LNCaP clone FGC (cell line): ENCODE results near the gene CNNM3.
A peak's percentile ranks its signal among the peaks of the same experiment; 100 is the strongest.

Experiments
- DNase-seq: peaks from one replicate; pipeline ENCODE4 v3.0.0-alpha.2; 2011; ENCODE audit warnings: low read depth
- H3K4me3 ChIP-seq: 2 replicates; pipeline ENCODE4 v1.5.1; 2011; ENCODE audit warnings: mild to moderate bottlenecking, low read depth, low read length, control low read depth
- TF ChIP-seq, protein P1 (sequence below): IDR thresholded peaks from 2 replicates; pipeline ENCODE4 v1.5.1; 2012; ENCODE audit warnings: mild to moderate bottlenecking; ENCODE audit not compliant: control insufficient read depth, insufficient read depth; ENCODE audit errors: extremely low read depth

CNNM3 gene

DNA sequence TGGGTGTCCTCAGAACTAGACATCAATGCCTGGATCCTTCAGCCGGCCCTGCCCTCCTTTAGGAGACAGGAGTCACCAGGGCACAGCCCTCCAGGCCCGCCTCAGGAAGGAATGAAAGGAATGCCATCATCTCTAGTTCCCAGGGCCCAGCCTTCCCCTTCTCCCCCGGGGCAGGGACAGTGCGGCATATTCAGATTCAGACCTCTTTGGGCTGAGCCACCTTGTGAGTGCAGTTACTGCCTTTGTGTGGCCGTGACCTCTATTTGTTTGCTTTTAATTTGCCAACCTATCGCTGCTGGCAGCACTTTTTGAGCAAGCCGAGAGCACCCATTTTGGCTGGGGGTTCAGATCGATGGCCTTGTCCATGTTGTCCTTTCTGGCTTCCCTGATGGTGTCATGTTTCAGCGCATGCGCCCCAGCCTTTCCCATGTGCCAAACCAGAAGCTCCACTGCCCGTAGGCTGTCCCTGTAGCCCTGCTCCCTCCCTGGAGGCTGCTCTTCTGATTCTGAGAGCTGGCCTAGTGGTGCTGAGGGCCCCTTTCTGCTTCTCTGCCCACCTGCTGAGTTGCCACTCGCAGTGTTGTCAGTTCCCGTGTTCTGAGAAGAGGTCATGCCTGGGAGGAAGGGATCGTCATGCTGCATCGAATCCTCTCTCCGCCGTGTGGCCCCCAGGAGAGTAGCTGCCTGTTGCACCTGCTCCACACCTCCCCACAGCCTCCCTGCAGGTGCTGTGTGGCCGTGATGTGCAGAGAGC is 16.9 kb downstream of the CNNM3 start:
- no peak overlapping the region for H3K4me3 ChIP-seq
- DNase-seq, result peak; percentile 77
- TF ChIP-seq, protein P1, sequence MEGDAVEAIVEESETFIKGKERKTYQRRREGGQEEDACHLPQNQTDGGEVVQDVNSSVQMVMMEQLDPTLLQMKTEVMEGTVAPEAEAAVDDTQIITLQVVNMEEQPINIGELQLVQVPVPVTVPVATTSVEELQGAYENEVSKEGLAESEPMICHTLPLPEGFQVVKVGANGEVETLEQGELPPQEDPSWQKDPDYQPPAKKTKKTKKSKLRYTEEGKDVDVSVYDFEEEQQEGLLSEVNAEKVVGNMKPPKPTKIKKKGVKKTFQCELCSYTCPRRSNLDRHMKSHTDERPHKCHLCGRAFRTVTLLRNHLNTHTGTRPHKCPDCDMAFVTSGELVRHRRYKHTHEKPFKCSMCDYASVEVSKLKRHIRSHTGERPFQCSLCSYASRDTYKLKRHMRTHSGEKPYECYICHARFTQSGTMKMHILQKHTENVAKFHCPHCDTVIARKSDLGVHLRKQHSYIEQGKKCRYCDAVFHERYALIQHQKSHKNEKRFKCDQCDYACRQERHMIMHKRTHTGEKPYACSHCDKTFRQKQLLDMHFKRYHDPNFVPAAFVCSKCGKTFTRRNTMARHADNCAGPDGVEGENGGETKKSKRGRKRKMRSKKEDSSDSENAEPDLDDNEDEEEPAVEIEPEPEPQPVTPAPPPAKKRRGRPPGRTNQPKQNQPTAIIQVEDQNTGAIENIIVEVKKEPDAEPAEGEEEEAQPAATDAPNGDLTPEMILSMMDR, result no peak

DNA sequence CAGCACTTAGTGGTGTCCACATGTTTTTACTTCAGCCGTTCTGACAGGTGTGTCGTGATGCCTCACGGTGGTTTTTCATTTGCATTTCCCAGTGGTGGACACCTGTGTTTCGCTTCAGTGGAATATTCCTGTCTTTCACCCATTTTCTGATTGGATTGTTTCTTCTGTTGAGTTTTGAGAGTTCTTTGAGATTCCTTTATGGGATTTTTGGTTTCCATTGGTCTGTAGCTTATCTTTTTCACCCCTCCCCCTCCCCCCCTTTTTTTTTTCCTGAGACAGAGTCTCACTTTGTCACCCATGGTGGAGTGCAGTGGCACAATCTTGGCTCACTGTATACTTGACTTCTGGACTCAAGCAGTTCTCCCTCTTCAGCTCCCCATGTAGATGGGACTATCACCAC is 19.8 kb downstream of the CNNM3 start:
- no peak for DNase-seq
- no peak overlapping the region for H3K4me3 ChIP-seq
- TF ChIP-seq, protein P1, result no peak

DNA sequence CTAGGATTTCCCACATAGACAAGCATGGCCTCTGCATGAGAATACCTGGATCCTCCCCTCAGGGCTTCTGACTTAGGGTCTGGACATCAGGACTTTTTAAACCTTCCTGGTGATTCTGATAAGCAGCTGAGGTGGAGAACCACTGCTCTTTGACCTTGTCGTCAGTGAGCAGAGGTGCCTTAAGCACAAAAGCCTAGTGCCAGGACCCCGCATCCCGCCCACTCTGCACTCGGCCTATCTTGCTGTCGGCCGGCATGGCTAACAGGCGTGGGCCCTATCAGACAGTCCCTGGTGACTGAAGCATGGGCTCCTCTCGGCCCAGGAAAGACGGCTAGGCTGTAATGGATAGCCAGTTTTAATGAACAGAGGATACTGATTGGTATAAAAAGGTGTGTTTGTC is 21.5 kb downstream of the CNNM3 start:
- TF ChIP-seq, protein P1, result no peak
- no peak for DNase-seq
- no peak overlapping the region for H3K4me3 ChIP-seq

DNA sequence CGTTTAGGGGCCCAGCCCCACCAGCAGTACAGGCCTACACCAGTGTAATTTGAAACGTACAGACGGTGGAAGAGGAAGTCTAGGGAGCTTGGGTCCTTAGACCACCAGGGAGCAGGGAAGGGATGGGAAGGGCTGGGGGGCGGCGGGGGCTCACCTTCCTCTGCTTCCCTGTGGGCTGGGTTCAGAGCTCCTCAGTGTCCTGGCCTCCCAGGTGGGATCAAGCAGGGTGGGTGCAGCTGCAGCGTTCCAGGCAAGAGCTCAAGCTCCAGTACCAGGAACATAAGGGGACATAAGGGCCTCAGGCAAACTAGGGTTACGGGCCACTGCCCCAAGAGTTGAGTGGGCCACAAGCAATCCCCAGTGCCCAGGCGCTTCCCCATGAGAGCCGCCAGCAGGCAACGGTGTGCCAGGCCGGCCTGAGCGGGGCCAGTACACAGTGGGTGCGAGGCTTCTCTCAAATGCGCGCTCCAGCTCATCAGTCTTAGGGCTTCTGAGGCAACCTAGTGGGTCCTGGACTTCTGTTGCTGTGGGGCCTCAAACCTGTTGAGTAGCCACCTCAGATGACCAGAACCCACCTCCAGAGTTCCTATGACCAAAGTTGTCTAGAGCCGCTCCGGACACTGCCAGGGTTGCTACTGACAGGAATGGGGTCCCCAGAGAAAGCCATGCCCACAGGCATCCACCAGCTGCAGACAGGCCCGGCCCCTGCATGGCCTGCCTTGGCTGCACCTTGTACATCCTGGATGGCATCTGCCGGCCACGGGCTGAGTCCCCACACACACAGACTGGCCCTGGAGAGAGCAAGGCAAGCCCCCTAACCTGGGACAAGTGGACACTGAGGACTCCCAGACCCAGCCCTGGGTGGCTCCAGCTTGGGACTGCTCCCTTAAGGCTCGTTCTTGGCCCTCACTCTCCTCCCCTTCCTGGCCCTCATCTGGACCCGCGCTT is 22.6 kb downstream of the CNNM3 start:
- no peak overlapping the region for H3K4me3 ChIP-seq
- DNase-seq, result no peak
- TF ChIP-seq, protein P1, result no peak

DNA sequence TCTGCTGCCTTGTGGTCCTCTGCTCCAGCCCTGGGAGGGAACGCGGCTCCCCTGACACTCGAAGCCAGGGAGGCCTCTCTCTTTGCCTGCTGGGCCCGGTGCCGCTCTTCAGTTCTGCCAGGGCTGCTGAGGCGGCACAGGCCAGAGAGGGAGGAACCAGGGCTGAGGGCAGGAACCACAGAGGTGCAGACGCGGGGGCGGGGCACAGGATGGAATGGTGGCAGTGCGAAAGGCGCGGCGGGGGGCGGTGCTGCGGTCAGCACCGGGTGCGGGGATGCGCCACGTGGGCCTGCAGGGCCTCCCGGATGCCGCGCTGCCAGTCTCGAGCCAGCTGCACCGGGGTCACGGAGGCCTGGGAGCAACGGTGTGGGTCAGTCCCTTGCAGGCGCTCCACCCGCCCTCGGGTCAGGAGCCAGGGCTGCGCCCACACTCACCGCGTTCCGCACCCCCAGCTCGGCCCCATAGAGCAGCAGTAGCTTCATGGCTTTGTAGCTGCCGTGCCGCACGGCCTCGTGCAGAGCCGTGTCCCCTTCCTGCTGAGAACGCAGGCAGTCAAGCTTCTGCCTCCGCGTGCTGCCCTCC is 23.3 kb downstream of the CNNM3 start:
- H3K4me3 ChIP-seq, result no peak overlapping the region
- DNase-seq, result no peak
- TF ChIP-seq, protein P1, result no peak

DNA sequence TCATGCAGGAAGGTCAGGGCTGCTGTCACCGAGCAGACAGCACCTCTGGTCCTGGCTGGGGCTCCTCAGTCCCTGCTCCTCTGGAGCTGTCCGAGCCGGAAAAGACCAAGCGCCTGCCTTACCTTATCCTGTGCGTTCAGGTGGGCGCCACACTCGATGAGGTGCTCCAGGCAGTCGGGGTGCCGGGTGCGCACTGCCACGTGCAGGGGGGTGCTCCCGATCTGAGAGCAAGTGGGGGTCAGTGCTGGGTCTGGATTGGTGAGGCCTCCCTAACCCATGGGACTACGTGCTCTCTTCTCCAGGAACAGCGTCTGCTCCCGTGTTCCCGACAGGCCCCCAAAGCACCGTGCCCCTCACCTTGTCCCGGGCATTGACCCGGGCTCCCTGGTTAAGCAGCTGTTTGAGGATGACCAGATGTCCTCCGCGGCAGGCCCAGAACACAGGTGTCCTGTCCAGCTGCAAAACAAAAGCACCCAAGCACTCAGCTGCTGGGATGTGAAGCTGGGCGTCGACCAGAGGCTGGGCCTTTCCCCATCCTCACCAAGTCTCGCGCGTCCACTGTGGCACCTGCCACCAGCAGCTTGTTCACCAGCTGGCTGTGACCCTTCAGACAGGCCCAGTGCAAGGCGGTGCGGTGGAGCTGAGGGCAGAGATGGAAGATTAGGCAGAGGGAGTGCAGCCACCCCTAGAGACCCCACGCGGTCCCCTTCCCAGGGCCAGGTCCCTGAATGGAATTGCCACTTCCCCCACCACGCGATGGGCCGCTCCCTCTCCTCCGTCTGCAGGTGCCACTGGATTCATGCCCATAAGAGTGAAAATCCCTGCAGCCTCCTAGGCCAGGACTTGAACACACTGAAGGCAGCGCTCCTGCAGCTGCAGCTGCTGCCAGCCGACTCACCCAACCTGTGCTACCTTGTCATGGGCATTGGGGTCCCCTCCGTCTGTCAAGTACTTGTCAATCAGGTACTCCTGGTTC is 24.1 kb downstream of the CNNM3 start:
- TF ChIP-seq, protein P1, result no peak
- no peak overlapping the region for H3K4me3 ChIP-seq
- DNase-seq, result no peak
